MM.1S (cell line): Measurements from ENCODE around the gene DOCK4.

ENCODE experiments used
- DNase-seq: peaks from one replicate; pipeline ENCODE4 v3.0.0-alpha.2; 2015
- H2AFZ ChIP-seq: fragments of 300-600 bp; sonication (generic); 2 replicates; pipeline ENCODE4 v1.6.0; 2016; ENCODE audit warnings: antibody characterized with exemption, low read length
- H3F3A ChIP-seq: fragments of 300-600 bp; sonication (generic); 2 replicates; pipeline ENCODE4 v1.6.1; 2016; ENCODE audit warnings: mild to moderate bottlenecking, antibody characterized with exemption, low read length, moderate library complexity, mixed read lengths; ENCODE audit not compliant: insufficient read depth
- H3K27ac ChIP-seq: fragments of 300-600 bp; sonication (generic); 2 replicates; pipeline ENCODE4 v1.5.1; 2016; ENCODE audit warnings: mild to moderate bottlenecking, low read length
- H3K27me3 ChIP-seq: fragments of 300-600 bp; sonication (generic); replicated peaks from 2 replicates; pipeline ENCODE4 v1.6.0; 2016; ENCODE audit warnings: low read length; ENCODE audit not compliant: insufficient read depth
- H3K36me3 ChIP-seq: fragments of 300-600 bp; sonication (generic); replicated peaks from 2 replicates; pipeline ENCODE4 v1.6.1; 2016; ENCODE audit warnings: mild to moderate bottlenecking, low read length, mixed read lengths; ENCODE audit not compliant: insufficient read depth
- H3K4me1 ChIP-seq: fragments of 300-600 bp; sonication (generic); 2 replicates; pipeline ENCODE4 v1.6.1; 2016; ENCODE audit warnings: low read length, mixed read lengths
- H3K4me2 ChIP-seq: fragments of 300-600 bp; sonication (generic); 2 replicates; pipeline ENCODE4 v1.6.0; 2016; ENCODE audit warnings: low read depth, low read length
- H3K4me3 ChIP-seq: fragments of 300-600 bp; sonication (generic); 2 replicates; pipeline ENCODE4 v1.5.1; 2016; ENCODE audit warnings: low read length, mixed read lengths
- H3K79me2 ChIP-seq: fragments of 300-600 bp; sonication (generic); 2 replicates; pipeline ENCODE4 v1.6.1; 2016; ENCODE audit warnings: mixed run types, low read length, mixed read lengths
- H3K9ac ChIP-seq: fragments of 300-600 bp; sonication (generic); 2 replicates; pipeline ENCODE4 v1.6.1; 2016; ENCODE audit warnings: low read length, mixed read lengths
- H3K9me2 ChIP-seq: fragments of 300-600 bp; sonication (generic); replicated peaks from 2 replicates; pipeline ENCODE4 v1.6.1; 2016; ENCODE audit warnings: mild to moderate bottlenecking, low read length, mixed read lengths; ENCODE audit not compliant: insufficient read depth
- H3K9me3 ChIP-seq: fragments of 300-600 bp; sonication (generic); replicated peaks from 2 replicates; pipeline ENCODE4 v1.6.1; 2016; ENCODE audit warnings: mild to moderate bottlenecking, low read length, mixed read lengths; ENCODE audit not compliant: insufficient read depth
- H4K20me1 ChIP-seq: fragments of 300-600 bp; sonication (generic); 2 replicates; pipeline ENCODE4 v1.6.1; 2016; ENCODE audit warnings: mild to moderate bottlenecking, low read length, moderate library complexity, mixed read lengths; ENCODE audit not compliant: insufficient read depth
- CTCF ChIP-seq: fragments of 300-600 bp; sonication (generic); IDR thresholded peaks from 2 replicates; pipeline ENCODE4 v1.5.1; 2016; ENCODE audit warnings: antibody characterized with exemption, low read length, mixed read lengths
- EZH2 ChIP-seq: fragments of 300-600 bp; sonication (generic); optimal IDR thresholded peaks from 2 replicates; pipeline ENCODE3; 2017; ENCODE audit warnings: low read depth, mild to moderate bottlenecking, antibody characterized with exemption, low read length, mixed read lengths
- EZH2phosphoT487 ChIP-seq: fragments of 300-600 bp; sonication (generic); IDR thresholded peaks from 2 replicates; pipeline ENCODE4 v1.6.1; 2018; ENCODE audit warnings: antibody characterized with exemption, low read length

DOCK4 gene

GRCh38 chr7:111685349-111685748 lies 520.9 kb downstream of the DOCK4 start:
- H3K9me2 ChIP-seq: no peaks in the 10 kb centered on the region
- H3K27ac ChIP-seq: no peak overlapping the region
- H3K27me3 ChIP-seq: no peaks in the 10 kb centered on the region
- no peak overlapping the region for H3K4me2 ChIP-seq
- DNase-seq: no peak
- no peaks in the 10 kb centered on the region for H3K4me1 ChIP-seq
- H3F3A ChIP-seq: no peaks in the 10 kb centered on the region
- no peak overlapping the region for H3K9ac ChIP-seq
- no peaks in the 10 kb centered on the region for H3K36me3 ChIP-seq
- no peaks in the 10 kb centered on the region for H3K79me2 ChIP-seq
- no peak for TF ChIP-seq EZH2phosphoT487
- no peak overlapping the region for H3K4me3 ChIP-seq
- no peak overlapping the region for H2AFZ ChIP-seq
- no peaks in the 10 kb centered on the region for H4K20me1 ChIP-seq
- H3K9me3 ChIP-seq: no peaks in the 10 kb centered on the region

GRCh38 chr7:111682588-111683340 lies 523.4 kb downstream of the DOCK4 start:
- no peak overlapping the region for H3K4me2 ChIP-seq
- DNase-seq: no peak
- no peak overlapping the region for H3K27ac ChIP-seq

GRCh38 chr7:111681242-111681641 lies 525.0 kb downstream of the DOCK4 start:
- H4K20me1 ChIP-seq: no peaks in the 10 kb centered on the region
- no peak overlapping the region for H2AFZ ChIP-seq
- H3K9me3 ChIP-seq: no peaks in the 10 kb centered on the region
- H3K9ac ChIP-seq: no peak overlapping the region
- H3K4me1 ChIP-seq: no peaks in the 10 kb centered on the region
- TF ChIP-seq EZH2phosphoT487 (no peak), CTCF (no peak), EZH2 (no peak)
- DNase-seq: no peak
- no peaks in the 10 kb centered on the region for H3K9me2 ChIP-seq
- no peak overlapping the region for H3K4me2 ChIP-seq
- no peak overlapping the region for H3K4me3 ChIP-seq
- no peaks in the 10 kb centered on the region for H3K79me2 ChIP-seq
- H3K27ac ChIP-seq: no peak overlapping the region
- no peaks in the 10 kb centered on the region for H3F3A ChIP-seq
- no peaks in the 10 kb centered on the region for H3K27me3 ChIP-seq
- no peaks in the 10 kb centered on the region for H3K36me3 ChIP-seq

More at GRCh38 chr7:111682588-111683340, 523.4 kb downstream of the DOCK4 start:
- Histone ChIP-seq H3K9me2 (no peaks in the 10 kb centered on the region), H3K9me3 (no peaks in the 10 kb centered on the region), H2AFZ (no peak overlapping the region), H3K79me2 (no peaks in the 10 kb centered on the region), H3K4me1 (no peaks in the 10 kb centered on the region), H4K20me1 (no peaks in the 10 kb centered on the region), H3K4me3 (no peak overlapping the region), H3K9ac (no peak overlapping the region), H3K27me3 (no peaks in the 10 kb centered on the region), H3K36me3 (no peaks in the 10 kb centered on the region), H3F3A (no peaks in the 10 kb centered on the region)
- TF ChIP-seq EZH2 (no peak), CTCF (no peak), EZH2phosphoT487 (no peak)

GRCh38 chr7:111678986-111679385 lies 527.2 kb downstream of the DOCK4 start:
- Histone ChIP-seq H3K36me3 (no peaks in the 10 kb centered on the region), H3K27me3 (no peaks in the 10 kb centered on the region), H3K9ac (no peak overlapping the region), H3K4me3 (no peak overlapping the region), H4K20me1 (no peaks in the 10 kb centered on the region), H3K9me3 (no peaks in the 10 kb centered on the region), H2AFZ (no peak overlapping the region), H3K4me2 (no peak overlapping the region), H3K79me2 (no peaks in the 10 kb centered on the region), H3F3A (no peaks in the 10 kb centered on the region), H3K4me1 (no peaks in the 10 kb centered on the region), H3K27ac (no peak overlapping the region), H3K9me2 (no peaks in the 10 kb centered on the region)
- DNase-seq: no peak
- TF ChIP-seq EZH2phosphoT487 (no peak), CTCF (no peak), EZH2 (no peak)
